ENCODE data around the gene PDS5A.

GRCh38 chr4:39785083-39785482 is 192.6 kb downstream of the PDS5A start:
- no peak for TF ChIP-seq POLR2A (IDR thresholded peaks at IDR 0.05; ENCODE audit: low read length)
- no peak for TF ChIP-seq GATA1 (IDR thresholded peaks at IDR 0.05; ENCODE audit: low read depth, low read length)

Measured in erythroblast (primary cell).